GM23338 (cell line): ENCODE data around the gene SYNE1. TPM values are rescaled to one million over a fixed set of nuclear protein-coding genes. Genes with fewer than 3 reads are reported as not detected.

Source experiments
- ATAC-seq: fragments of 200-7000 bp; cut with Tn5 transposase; 3 replicates; pipeline ENCODE4 v1.9.1; 2020
- DNase-seq: peaks from one replicate; pipeline ENCODE4 v3.0.0-alpha.2; 2015; ENCODE audit warnings: low spot score
- H2AFZ ChIP-seq: fragments of 200-600 bp; sonication (generic); 2 replicates; pipeline ENCODE4 v1.8.0; 2016; ENCODE audit warnings: antibody characterized with exemption, mild to moderate bottlenecking, moderate library complexity
- H3F3A ChIP-seq: fragments of 200-600 bp; sonication (generic); replicated peaks from 2 replicates; pipeline ENCODE4 v1.8.0; 2017; ENCODE audit warnings: antibody characterized with exemption, mixed run types, low read depth
- H3K27ac ChIP-seq: fragments of 200-600 bp; sonication (generic); 2 replicates; pipeline ENCODE4 v1.6.1; 2016; ENCODE audit warnings: low read depth
- H3K27me3 ChIP-seq: fragments of 200-600 bp; sonication (generic); 2 replicates; pipeline ENCODE4 v1.8.0; 2016; ENCODE audit warnings: mild to moderate bottlenecking, mixed run types, moderate library complexity; ENCODE audit not compliant: insufficient read depth
- H3K36me3 ChIP-seq: fragments of 200-600 bp; sonication (generic); 2 replicates; pipeline ENCODE4 v1.8.0; 2016; ENCODE audit warnings: mild to moderate bottlenecking; ENCODE audit not compliant: insufficient read depth
- H3K4me1 ChIP-seq: fragments of 200-600 bp; sonication (generic); 2 replicates; pipeline ENCODE4 v1.8.0; 2016; ENCODE audit warnings: mild to moderate bottlenecking, moderate library complexity; ENCODE audit not compliant: insufficient read depth
- H3K4me2 ChIP-seq: fragments of 200-600 bp; sonication (generic); 2 replicates; pipeline ENCODE4 v1.7.1; 2017; ENCODE audit warnings: mixed run types
- H3K4me3 ChIP-seq: fragments of 200-600 bp; sonication (generic); 2 replicates; pipeline ENCODE4 v1.6.1; 2016; ENCODE audit warnings: mixed run types
- H3K79me2 ChIP-seq: fragments of 200-600 bp; sonication (generic); replicated peaks from 2 replicates; pipeline ENCODE4 v1.8.0; 2017; ENCODE audit warnings: mild to moderate bottlenecking; ENCODE audit not compliant: insufficient read depth
- H3K9me2 ChIP-seq: fragments of 200-600 bp; sonication (generic); 2 replicates; pipeline ENCODE4 v1.8.0; 2017; ENCODE audit not compliant: insufficient read depth
- H4K20me1 ChIP-seq: fragments of 200-600 bp; sonication (generic); replicated peaks from 2 replicates; pipeline ENCODE4 v1.8.0; 2017; ENCODE audit warnings: mild to moderate bottlenecking; ENCODE audit not compliant: insufficient read depth
- H3K27ac Mint-ChIP-seq: 2 replicates; pipeline ENCODE4 v1.8.0; 2020; ENCODE audit warnings: inconsistent platforms, mild to moderate bottlenecking, moderate library complexity, mixed read lengths
- H3K27me3 Mint-ChIP-seq: 3 replicates; pipeline ENCODE4 v1.8.0; 2022; ENCODE audit warnings: low read depth, mild to moderate bottlenecking, moderate library complexity, mixed read lengths, inconsistent platforms; ENCODE audit not compliant: insufficient read depth, poor library complexity
- H3K36me3 Mint-ChIP-seq: 3 replicates; pipeline ENCODE4 v1.8.0; 2021; ENCODE audit warnings: low read depth, mild to moderate bottlenecking, inconsistent platforms, moderate library complexity, mixed read lengths
- H3K4me1 Mint-ChIP-seq: 3 replicates; pipeline ENCODE4 v1.8.0; 2020; ENCODE audit warnings: mild to moderate bottlenecking, inconsistent platforms, mixed read lengths
- H3K4me3 Mint-ChIP-seq: 3 replicates; pipeline ENCODE4 v1.8.0; 2021; ENCODE audit warnings: moderate library complexity, mild to moderate bottlenecking, inconsistent platforms, mixed read lengths
- H3K9me3 Mint-ChIP-seq: 3 replicates; pipeline ENCODE4 v1.8.0; 2020; ENCODE audit warnings: moderate library complexity, mild to moderate bottlenecking, inconsistent platforms, mixed read lengths
- CREB1 ChIP-seq: fragments of 250-450 bp; sonication (Bioruptor Pico); IDR thresholded peaks from 2 replicates; pipeline ENCODE4 v1.5.0; 2020; ENCODE audit warnings: low read depth, mild to moderate bottlenecking, moderate library complexity
- CTCF ChIP-seq, 2 experiments: fragments of 200-600 bp in 1 of 2; sonication (generic) in 1 of 2; conservative IDR thresholded peaks; 2 replicates each; pipeline versions ENCODE4 v1.5.1 to v1.6.1; 2016 to 2017; ENCODE audit warnings: antibody characterized with exemption in 2 of 2, low read depth in 2 of 2, mild to moderate bottlenecking in 2 of 2, moderate library complexity in 1 of 2
- ETS1 ChIP-seq: IDR thresholded peaks from 2 replicates; pipeline ENCODE4 v1.6.1; 2016; ENCODE audit warnings: antibody characterized with exemption
- EZH2 ChIP-seq: fragments of 200-600 bp; sonication (generic); IDR thresholded peaks from one replicate; pipeline ENCODE4 v1.8.0; 2017; ENCODE audit warnings: antibody characterized with exemption, mild to moderate bottlenecking, low read depth; ENCODE audit not compliant: unreplicated experiment
- EZH2phosphoT487 ChIP-seq: fragments of 200-600 bp; sonication (generic); IDR thresholded peaks from one replicate; pipeline ENCODE4 v1.8.1; 2018; ENCODE audit warnings: antibody characterized with exemption; ENCODE audit not compliant: unreplicated experiment
- JUNB ChIP-seq: IDR thresholded peaks from one replicate; pipeline ENCODE4 v1.6.1; 2016; ENCODE audit warnings: antibody characterized with exemption; ENCODE audit not compliant: unreplicated experiment
- NANOG ChIP-seq: IDR thresholded peaks from 2 replicates; pipeline ENCODE4 v1.6.1; 2016; ENCODE audit warnings: antibody characterized with exemption, borderline replicate concordance
- POLR2AphosphoS5 ChIP-seq: IDR thresholded peaks from 2 replicates; pipeline ENCODE4 v1.6.1; 2016; ENCODE audit warnings: antibody characterized with exemption, low read depth
- REST ChIP-seq: IDR thresholded peaks from one replicate; pipeline ENCODE4 v1.6.1; 2018; ENCODE audit warnings: antibody characterized with exemption; ENCODE audit not compliant: unreplicated experiment
- STAT1 ChIP-seq: IDR thresholded peaks from one replicate; pipeline ENCODE4 v1.6.1; 2016; ENCODE audit warnings: antibody characterized with exemption; ENCODE audit not compliant: unreplicated experiment
- ZNF114 ChIP-seq: fragments of 250-450 bp; sonication (Bioruptor Pico); IDR thresholded peaks from 2 replicates; pipeline ENCODE4 v1.5.0; 2020; ENCODE audit warnings: mild to moderate bottlenecking, moderate library complexity
- ZNF331 ChIP-seq: fragments of 250-450 bp; sonication (Bioruptor Pico); IDR thresholded peaks from 2 replicates; pipeline ENCODE4 v1.5.0; 2020; ENCODE audit warnings: low read depth, mild to moderate bottlenecking, moderate library complexity
- ZNF462 ChIP-seq: fragments of 250-450 bp; sonication (Bioruptor Pico); IDR thresholded peaks from 2 replicates; pipeline ENCODE4 v1.5.0; 2020; ENCODE audit warnings: mild to moderate bottlenecking, moderate library complexity
- polyA plus RNA-seq: library from polyadenylated mRNA; unstranded; fragments of >200 nt; fragmentation: Nextera tagmentation; extraction: Ambion mirVana; gene quantifications from 2 replicates; pipeline ENCODE4 v1.2.1, GENCODE V29; 2016
- total RNA-seq: library from RNA; depleted of rRNA; stranded (reverse); fragments of >200 nt; shearing (Covaris generic); gene quantifications from 2 replicates; pipeline ENCODE4 v1.2.3, GENCODE V29; 2014

Gene SYNE1
- total and polyA plus RNA-seq, 2 experiments from 2014 or later, result 3.9 to 13.6 TPM

- no peak overlapping the region for H3K4me3 Mint-ChIP-seq
- TF ChIP-seq ZNF331 (CRISPR knock-in tag) (no peak), ETS1 (no peak), EZH2 (no peak), CTCF (conservative IDR thresholded peaks at IDR 0.05; ENCODE audit: low read depth in 2 of 2) (no peak), STAT1 (no peak), NANOG (no peak), CREB1 (no peak), REST (no peak), ZNF462 (CRISPR knock-in tag) (no peak), ZNF114 (no peak), EZH2phosphoT487 (no peak), JUNB (no peak), POLR2AphosphoS5 (no peak)
- H3K36me3 ChIP-seq, result no peaks in the 10 kb centered on the region
- H3K79me2 ChIP-seq, result no peaks in the 10 kb centered on the region
- no peaks in the 10 kb centered on the region for H3K9me3 Mint-ChIP-seq
- H3K27ac ChIP-seq, result no peak overlapping the region
- no peak overlapping the region for H3K4me2 ChIP-seq
- H3K36me3 Mint-ChIP-seq, result no peaks in the 10 kb centered on the region
- no peak for DNase-seq
- H3K9me2 ChIP-seq, result peaks cover 8% of the 10 kb centered on the region; the same call in 1 of the 2 replicates
- H3F3A ChIP-seq, result no peaks in the 10 kb centered on the region
- no peak overlapping the region for H3K27ac Mint-ChIP-seq
- H3K4me3 ChIP-seq, result no peak overlapping the region
- no peaks in the 10 kb centered on the region for H4K20me1 ChIP-seq
- no peaks in the 10 kb centered on the region for H3K4me1 ChIP-seq
- H3K27me3 ChIP-seq, result no peaks in the 10 kb centered on the region
- H3K27me3 Mint-ChIP-seq, result peaks cover 3% of the 10 kb centered on the region
- no peak for ATAC-seq
- no peak overlapping the region for H2AFZ ChIP-seq
- H3K4me1 Mint-ChIP-seq, result no peaks in the 10 kb centered on the region
Measured at GRCh38 chr6:152661776-152662175, 24.6 kb upstream of the SYNE1 start.
